IMR-90 (cell line): ENCODE measurements around the gene TSPAN8. TPM values are rescaled to one million over a fixed set of nuclear protein-coding genes. Genes with fewer than 3 reads are reported as not detected.

Experiments used
- ATAC-seq: fragments of 200-7000 bp; cut with Tn5 transposase; 2 replicates; pipeline ENCODE4 v1.9.1; 2020; ENCODE audit warnings: low read depth, mild to moderate bottlenecking, moderate library complexity
- BruUV-seq: library from RNA; stranded (reverse); fragments of 400-500 nt; replicated peaks from 2 replicates; lab custom pipeline; 2021; lab: Mats Ljungman, UMichigan
- CTCF ChIA-PET: fragments of 300-600 bp; formaldehyde crosslinking; extraction: SDS; loops from one replicate; lab custom pipeline; 2021; ENCODE audit warnings: antibody characterized with exemption; lab: Yijun Ruan, JAX
- POLR2A ChIA-PET: fragments of 300-600 bp; sonication (Branson Sonifier 250); formaldehyde crosslinking; loops from one replicate; lab custom pipeline; 2022; ENCODE audit warnings: antibody characterized with exemption; ENCODE audit not compliant: unreplicated experiment; lab: Charles Lee
- DNase-seq: peaks from one replicate; pipeline ENCODE4 v3.0.0; 2013
- H2AFZ ChIP-seq: replicated peaks from 2 replicates; pipeline ENCODE3; 2013; ENCODE audit warnings: low read length, mild to moderate bottlenecking; ENCODE audit not compliant: poor library complexity
- H2AK5ac ChIP-seq: 2 replicates; pipeline ENCODE4 v1.6.1; 2013; ENCODE audit warnings: low read depth, low read length, inconsistent platforms
- H2AK9ac ChIP-seq: replicated peaks from 2 replicates; pipeline ENCODE3; 2013; ENCODE audit warnings: mild to moderate bottlenecking, low read depth, low read length, moderate library complexity; ENCODE audit not compliant: poor library complexity
- H2BK120ac ChIP-seq: 2 replicates; pipeline ENCODE4 v1.6.1; 2013; ENCODE audit warnings: low read depth, low read length, inconsistent platforms
- H2BK15ac ChIP-seq: 3 replicates; pipeline ENCODE4 v1.6.1; 2013; ENCODE audit warnings: low read depth, low read length, inconsistent platforms
- H2BK20ac ChIP-seq: 2 replicates; pipeline ENCODE4 v1.6.1; 2013; ENCODE audit warnings: low read depth, mild to moderate bottlenecking, inconsistent platforms, low read length, moderate library complexity
- H2BK5ac ChIP-seq: 2 replicates; pipeline ENCODE4 v1.6.1; 2013; ENCODE audit warnings: mild to moderate bottlenecking, low read depth, low read length, inconsistent platforms; ENCODE audit not compliant: poor library complexity, severe bottlenecking
- H3K14ac ChIP-seq: replicated peaks from 2 replicates; pipeline ENCODE4 v1.6.1; 2013; ENCODE audit warnings: low read depth, low read length, inconsistent platforms
- H3K18ac ChIP-seq: 2 replicates; pipeline ENCODE4 v1.6.1; 2013; ENCODE audit warnings: low read depth, low read length, control low read depth
- H3K23ac ChIP-seq: 2 replicates; pipeline ENCODE4 v1.6.1; 2013; ENCODE audit warnings: low read depth, low read length, inconsistent platforms
- H3K27ac ChIP-seq: 2 replicates; pipeline ENCODE4 v1.5.1; 2013; ENCODE audit warnings: mild to moderate bottlenecking, control low read depth, low read length; ENCODE audit not compliant: insufficient read depth
- H3K27me3 ChIP-seq: 2 replicates; pipeline ENCODE4 v1.6.1; 2013; ENCODE audit warnings: low read length; ENCODE audit not compliant: control insufficient read depth, insufficient read depth
- H3K36me3 ChIP-seq: 2 replicates; pipeline ENCODE4 v1.6.1; 2013; ENCODE audit warnings: low read length, mixed read lengths; ENCODE audit not compliant: control insufficient read depth, insufficient read depth
- H3K4ac ChIP-seq: 2 replicates; pipeline ENCODE4 v1.6.1; 2013; ENCODE audit warnings: low read depth, low read length, inconsistent platforms
- H3K4me1 ChIP-seq: 2 replicates; pipeline ENCODE4 v1.6.1; 2013; ENCODE audit warnings: low read length, mixed read lengths; ENCODE audit not compliant: control insufficient read depth, insufficient read depth
- H3K4me2 ChIP-seq: 2 replicates; pipeline ENCODE4 v1.6.1; 2013; ENCODE audit warnings: low read depth, mild to moderate bottlenecking, control low read depth, low read length, moderate library complexity
- H3K4me3 ChIP-seq: 2 replicates; pipeline ENCODE4 v1.5.1; 2013; ENCODE audit warnings: low read depth, mild to moderate bottlenecking, control low read depth, low read length, moderate library complexity; ENCODE audit not compliant: insufficient read depth
- H3K56ac ChIP-seq: 2 replicates; pipeline ENCODE4 v1.6.1; 2013; ENCODE audit warnings: low read length, inconsistent platforms; ENCODE audit not compliant: insufficient read depth; ENCODE audit errors: extremely low read depth
- H3K79me1 ChIP-seq, 2 experiments: 2 replicates each; pipeline ENCODE4 v1.6.1; 2013; ENCODE audit warnings: low read length in 2 of 2, inconsistent platforms in 1 of 2, low read depth in 1 of 2
- H3K9ac ChIP-seq: 2 replicates; pipeline ENCODE4 v1.6.1; 2013; ENCODE audit warnings: low read depth, low read length, control low read depth
- H3K9me1 ChIP-seq: 2 replicates; pipeline ENCODE4 v1.6.1; 2013; ENCODE audit warnings: low read length, inconsistent platforms; ENCODE audit not compliant: insufficient read depth
- H3K9me3 ChIP-seq: 2 replicates; pipeline ENCODE4 v1.6.1; 2013; ENCODE audit warnings: low read length; ENCODE audit not compliant: control insufficient read depth, insufficient read depth
- H4K20me1 ChIP-seq: 2 replicates; pipeline ENCODE4 v1.6.1; 2013; ENCODE audit warnings: low read length, inconsistent platforms; ENCODE audit not compliant: insufficient read depth
- H4K5ac ChIP-seq: 2 replicates; pipeline ENCODE4 v1.6.1; 2013; ENCODE audit warnings: mild to moderate bottlenecking, low read depth, low read length, control low read depth
- H4K8ac ChIP-seq, 2 experiments: 2 replicates each; pipeline ENCODE4 v1.6.1; 2013; ENCODE audit warnings: low read depth in 2 of 2, low read length in 2 of 2, control low read depth in 1 of 2, inconsistent platforms in 1 of 2
- H4K91ac ChIP-seq: 2 replicates; pipeline ENCODE4 v1.6.1; 2013; ENCODE audit warnings: low read depth, low read length, inconsistent platforms; ENCODE audit not compliant: insufficient read depth
- BHLHE40 ChIP-seq: fragments of 150-350 bp; IDR thresholded peaks from 2 replicates; pipeline ENCODE4 v1.6.1; 2016; ENCODE audit warnings: mild to moderate bottlenecking, low read depth, low read length
- CEBPB ChIP-seq: IDR thresholded peaks from 2 replicates; pipeline ENCODE4 v1.6.1; 2012; ENCODE audit warnings: low read depth, low read length, improper control_type of control experiment
- ELK1 ChIP-seq: fragments of 150-350 bp; IDR thresholded peaks from 2 replicates; pipeline ENCODE4 v1.6.1; 2016; ENCODE audit warnings: low read depth, mild to moderate bottlenecking, low read length, moderate library complexity, borderline replicate concordance
- NFE2L2 ChIP-seq: fragments of 150-350 bp; IDR thresholded peaks from 2 replicates; pipeline ENCODE4 v1.6.1; 2016; ENCODE audit warnings: low read depth, mild to moderate bottlenecking, low read length
- POLR2A ChIP-seq: IDR thresholded peaks from 2 replicates; pipeline ENCODE4 v1.6.1; 2012; ENCODE audit warnings: mild to moderate bottlenecking, low read depth, low read length
- RCOR1 ChIP-seq: IDR thresholded peaks from 2 replicates; pipeline ENCODE4 v1.6.1; 2012; ENCODE audit warnings: mild to moderate bottlenecking, low read length, improper control_type of control experiment; ENCODE audit not compliant: insufficient replicate concordance
- RFX5 ChIP-seq: IDR thresholded peaks from 2 replicates; pipeline ENCODE4 v1.8.0; 2012; ENCODE audit warnings: low read depth, mild to moderate bottlenecking, low read length, moderate library complexity
- SMC3 ChIP-seq: fragments of 150-350 bp; IDR thresholded peaks from 2 replicates; pipeline ENCODE4 v1.6.1; 2016; ENCODE audit warnings: low read depth, mild to moderate bottlenecking, antibody characterized with exemption, low read length, moderate library complexity
- USF2 ChIP-seq: fragments of 150-350 bp; IDR thresholded peaks from 2 replicates; pipeline ENCODE4 v1.6.1; 2017; ENCODE audit warnings: mild to moderate bottlenecking, antibody characterized with exemption, low read length, low read depth
- WGBS, 2 experiments: methylation state at CpG; one replicate each; pipeline versions ENCODE4 v1.1.5 to v1.1.7; 2013; ENCODE audit warnings: missing lambda C conversion rate in 2 of 2; ENCODE audit not compliant: insufficient read length in 1 of 2; ENCODE audit errors: extremely low coverage in 2 of 2; 5-methylcytosine and 5-hydroxymethylcytosine counted together
- dilution Hi-C: fragments of 300-500 bp; cut with HindIII; formaldehyde crosslinking; loops from one replicate; pipeline ENCODE4 v1.14.3; 2018; ENCODE audit warnings: low sequenced_read_pairs; ENCODE audit not compliant: unreplicated experiment
- in situ Hi-C: fragments of 300-500 bp; cut with MboI; formaldehyde crosslinking; loops from 3 replicates; pipeline ENCODE4 v1.14.3; 2019; ENCODE audit warnings: low sequenced_read_pairs, inconsistent platforms, mixed read lengths
- intact Hi-C: fragments of 100-400 bp; cut with micrococcal nuclease; formaldehyde crosslinking; loops from 2 replicates; pipeline ENCODE4 v1.10.0; 2022
- polyA plus RNA-seq, 3 experiments: library from polyadenylated mRNA; depleted of rRNA; stranded (reverse); fragments of >200 nt; gene quantifications; 2 replicates each; pipeline ENCODE4 v1.2.3, GENCODE V29; 2012; ENCODE audit warnings: low replicate concordance in 1 of 3
- total RNA-seq: library from RNA; depleted of rRNA; stranded (reverse); fragments of >200 nt; gene quantifications from 2 replicates; pipeline ENCODE4 v1.2.3, GENCODE V29; 2012

Gene TSPAN8
- total and polyA plus RNA-seq, 2 of the 4 experiments (the other 2 are of a cell fraction): not detected

GRCh38 chr12:71193041-71193440 lies 35.2 kb upstream of the TSPAN8 start:
- BruUV-seq: no TSS peak
- Histone ChIP-seq H3K9ac (no peak overlapping the region), H3K4me3 (no peak overlapping the region), H2BK15ac (no peak overlapping the region), H2AFZ (no peak overlapping the region), H4K91ac (no peak overlapping the region), H3K79me1 (no peaks in the 10 kb centered on the region), H3K4ac (no peak overlapping the region), H3K56ac (no peak overlapping the region), H2BK120ac (no peak overlapping the region), H3K27me3 (no peaks in the 10 kb centered on the region), H2BK20ac (no peak overlapping the region), H4K5ac (no peak overlapping the region), H3K36me3 (no peaks in the 10 kb centered on the region), H3K23ac (no peak overlapping the region), H3K4me2 (no peak overlapping the region), H3K4me1 (no peaks in the 10 kb centered on the region), H4K20me1 (no peaks in the 10 kb centered on the region), H2AK5ac (no peak overlapping the region), H3K14ac (no peak overlapping the region), H3K9me3 (no peaks in the 10 kb centered on the region; the same call in 1 of the 2 replicates), H2AK9ac (no peak overlapping the region), H3K9me1 (no peaks in the 10 kb centered on the region), H2BK5ac (no peak overlapping the region), H3K27ac (no peak overlapping the region), H3K18ac (no peak overlapping the region), H4K8ac (no peak overlapping the region)
- DNase-seq (no peak), ATAC-seq (no peak)
- dilution Hi-C loops (no loop called here), in situ Hi-C loops (no loop called here), intact Hi-C loops (no loop called here)
- no CpG with 5 or more reads among the region's 1 CpG for WGBS, 2 experiments
- ChIA-PET CTCF (no interaction called here), POLR2A (no interaction called here)
- TF ChIP-seq CEBPB: no peak
- TF ChIP-seq SMC3: no peak
- TF ChIP-seq ELK1: no peak
- no peak for TF ChIP-seq USF2
- no peak for TF ChIP-seq NFE2L2
- TF ChIP-seq POLR2A: no peak
- no peak for TF ChIP-seq BHLHE40
- no peak for TF ChIP-seq RCOR1
- TF ChIP-seq RFX5: no peak
